Cardiac ventricle fibroblast (primary cell): Measurements from ENCODE around the gene DMRTC1. TPM values are rescaled to one million over a fixed set of nuclear protein-coding genes. Genes with fewer than 3 reads are reported as not detected.

ENCODE experiments used
- total RNA-seq: library from RNA; depleted of rRNA; stranded (reverse); fragments of >200 nt; gene quantifications from 2 replicates; pipeline ENCODE4 v1.2.3, GENCODE V29; 2015

Gene DMRTC1, protein sequence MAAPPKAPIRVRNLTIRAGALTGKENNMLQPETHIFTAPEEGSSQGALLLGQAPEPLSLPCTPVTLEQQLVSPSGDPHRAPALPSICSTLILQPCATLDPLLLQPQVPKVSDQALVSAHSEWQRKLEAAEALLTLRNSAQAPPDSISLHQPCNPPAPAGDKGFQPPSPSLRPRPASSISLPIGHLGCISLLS
- not detected in 2 replicates for total RNA-seq

DNA sequence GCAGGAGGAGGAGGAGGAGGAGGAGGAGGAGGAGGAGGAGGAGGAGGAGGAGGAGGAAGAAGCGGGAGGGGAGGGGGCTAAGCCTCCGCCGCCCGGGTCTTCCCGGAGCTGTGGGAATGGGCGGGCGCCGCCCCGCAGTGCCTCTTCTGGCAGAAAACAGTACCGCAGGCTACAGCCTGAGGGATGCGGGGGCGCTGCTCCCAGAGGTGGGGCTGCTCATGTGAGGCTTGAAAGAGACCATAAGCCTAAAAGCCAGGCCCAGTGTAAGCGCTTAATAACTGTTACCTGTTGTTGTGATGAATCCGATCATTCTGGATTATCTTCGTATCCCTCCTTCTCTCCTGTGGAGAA lies at the start of gene DMRTC1:
TSS of gene DMRTC1 (minus strand) at position 19 of the 351 bp plus-strand sequence. CDS start 68,143 bp downstream, outside the sequence.

DNA sequence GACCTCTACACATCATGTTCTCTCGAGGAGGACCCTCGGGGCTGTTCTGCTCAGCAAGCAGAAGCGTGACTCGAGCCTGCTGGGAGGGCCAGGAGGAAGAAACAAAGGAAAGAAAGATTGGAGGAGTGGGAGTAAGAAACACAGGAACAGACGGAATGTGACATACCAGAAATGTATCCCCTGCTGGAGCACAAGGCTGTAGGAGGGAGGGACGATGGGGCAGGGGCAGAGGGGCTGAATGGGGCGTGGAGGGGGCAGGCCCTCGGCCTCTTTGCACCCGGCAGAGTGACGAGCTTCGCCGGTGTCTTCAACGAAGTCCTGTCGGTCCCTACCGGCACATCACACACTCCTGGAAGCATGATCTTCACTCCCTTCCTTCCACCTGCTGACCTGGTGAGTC lies 5.7 kb downstream of the DMRTC1 start, which contains the start of gene FAM236A:
TSS of gene FAM236A (plus strand) at position 301 of the 400 bp plus-strand sequence. CDS start at position 358, 57 bp downstream.

DNA sequence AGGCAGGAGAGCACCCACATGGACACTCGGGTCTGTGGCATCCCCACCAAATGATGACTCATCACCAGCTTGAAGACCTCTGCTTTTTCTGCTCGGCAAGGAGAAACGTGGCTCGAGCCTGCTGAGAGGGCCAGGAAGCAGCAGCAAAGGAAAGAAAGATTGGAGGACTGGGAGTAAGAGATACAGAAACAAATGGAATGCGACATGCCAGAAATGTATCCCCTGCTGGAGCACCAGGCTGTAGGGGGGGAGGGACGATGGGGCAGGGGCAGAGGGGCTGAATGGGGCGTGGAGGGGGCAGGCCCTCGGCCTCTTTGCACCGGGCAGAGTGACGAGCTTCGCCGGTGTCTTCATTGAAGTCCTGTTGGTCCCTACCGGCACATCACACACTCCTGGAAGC lies 31.3 kb downstream of the DMRTC1 start, which contains the start of gene FAM236C:
TSS of gene FAM236C (plus strand) at position 301 of the 400 bp plus-strand sequence. CDS start 100 bp downstream, outside the sequence.

Other genes with a start within 250 kb of the DMRTC1 start
- 9.4 and 10.2 TPM in 2 replicates for gene PHKA1, start 229.5 kb downstream of the DMRTC1 start, total RNA-seq
- gene DMRTC1B, start 166.9 kb downstream of the DMRTC1 start, total RNA-seq = not detected in 2 replicates
- not detected in 2 replicates for gene FAM236B, start 161.2 kb downstream of the DMRTC1 start, total RNA-seq
- not detected in 2 replicates for gene FAM236D, start 135.6 kb downstream of the DMRTC1 start, total RNA-seq
- not detected in 2 replicates for gene FAM236C, start 31.2 kb downstream of the DMRTC1 start, total RNA-seq
- not detected in 2 replicates for gene FAM236A, start 5.6 kb downstream of the DMRTC1 start, total RNA-seq
- not detected in 2 replicates for gene PABPC1L2B, start 59.1 kb upstream of the DMRTC1 start, total RNA-seq
- not detected in 2 replicates for gene PABPC1L2A, start 135.7 kb upstream of the DMRTC1 start, total RNA-seq